GM18508 (cell line): ENCODE results near the gene C7orf25.

ENCODE experiments used
- ATAC-seq: cut with Tn5 transposase; IDR thresholded peaks from one replicate; pipeline ENCODE4 v1.9.1; 2021; ENCODE audit warnings: moderate number of reproducible peaks; ENCODE audit not compliant: insufficient read depth, unreplicated experiment

The C7orf25 gene

DNA sequence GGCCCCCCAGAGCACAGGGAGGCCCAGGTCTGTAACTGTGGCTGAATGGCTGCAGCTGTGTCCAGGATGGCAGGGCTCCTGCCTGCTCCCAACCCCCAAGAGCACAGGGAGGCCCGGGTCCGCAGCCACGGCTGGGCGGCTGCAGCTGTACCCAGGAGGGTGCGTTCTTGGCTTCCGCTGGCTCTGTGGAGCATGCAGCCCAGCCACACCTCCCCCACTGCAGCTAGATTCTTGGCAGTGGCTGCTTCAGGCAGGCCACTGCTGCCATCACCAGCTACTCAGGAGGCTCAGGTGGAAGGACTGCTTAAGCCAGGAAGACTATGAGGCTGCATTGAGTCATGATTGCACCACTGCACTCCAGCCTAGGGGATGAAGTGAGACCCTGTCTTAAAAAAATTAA, 27.9 kb downstream of the C7orf25 start:
- no peak for ATAC-seq

DNA sequence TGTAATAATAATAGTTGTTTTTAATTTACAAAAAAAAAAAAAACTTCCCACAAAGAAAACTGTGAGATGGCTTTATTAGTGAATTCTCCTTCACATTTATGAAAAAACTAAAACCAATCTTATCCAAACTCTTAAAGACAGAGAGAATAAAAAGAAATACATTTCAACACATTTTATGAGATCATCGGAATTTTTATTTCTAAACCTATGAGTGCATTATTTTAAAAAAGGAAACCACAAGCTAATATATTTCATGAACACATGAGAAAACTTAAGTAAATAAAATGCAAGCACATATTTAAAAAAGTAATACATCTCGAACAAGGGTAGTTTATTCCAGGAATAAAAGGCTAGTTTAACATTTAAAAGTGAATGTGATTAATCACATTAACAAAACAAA, 31.5 kb downstream of the C7orf25 start:
- ATAC-seq = no peak

DNA sequence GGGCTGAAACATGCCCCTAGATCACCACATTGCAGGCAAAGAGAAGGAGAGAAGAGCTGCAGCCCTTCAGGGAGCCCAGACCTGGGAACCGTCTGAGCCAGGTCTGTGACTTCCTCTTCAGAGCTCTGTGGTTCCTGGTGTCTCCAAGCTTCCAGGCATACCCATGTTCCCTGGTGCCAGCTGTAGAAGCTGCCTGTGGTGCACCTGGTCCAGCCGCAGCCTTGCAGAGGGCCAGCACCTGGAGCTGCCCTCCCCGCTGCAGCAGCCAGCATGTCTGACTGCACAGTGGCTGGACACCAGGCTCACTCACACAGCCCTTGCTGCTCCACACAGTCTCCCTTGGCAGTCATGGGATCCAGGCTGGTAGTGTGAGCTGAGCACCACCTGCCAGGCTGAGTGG, 33.6 kb downstream of the C7orf25 start:
- no peak for ATAC-seq

DNA sequence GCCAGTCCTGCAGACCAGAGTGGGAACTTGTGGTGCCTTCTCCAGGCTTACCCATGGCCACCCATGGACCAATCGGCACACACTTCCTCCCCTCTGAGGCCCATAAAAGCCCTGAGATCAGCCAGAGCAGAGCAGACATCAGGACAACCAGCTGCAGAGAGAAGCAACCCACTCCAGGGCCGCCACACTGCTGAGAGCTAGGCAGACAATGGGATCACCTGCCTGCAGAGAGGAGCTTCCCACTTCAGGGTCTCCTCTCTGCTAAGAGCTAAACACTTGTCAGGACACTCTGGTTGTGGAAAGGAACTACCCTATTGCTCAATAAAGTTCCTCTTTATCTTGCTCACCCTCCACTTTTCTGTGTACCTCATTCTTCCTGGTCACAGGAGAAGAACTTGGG, 34.0 kb downstream of the C7orf25 start:
- no peak for ATAC-seq

DNA sequence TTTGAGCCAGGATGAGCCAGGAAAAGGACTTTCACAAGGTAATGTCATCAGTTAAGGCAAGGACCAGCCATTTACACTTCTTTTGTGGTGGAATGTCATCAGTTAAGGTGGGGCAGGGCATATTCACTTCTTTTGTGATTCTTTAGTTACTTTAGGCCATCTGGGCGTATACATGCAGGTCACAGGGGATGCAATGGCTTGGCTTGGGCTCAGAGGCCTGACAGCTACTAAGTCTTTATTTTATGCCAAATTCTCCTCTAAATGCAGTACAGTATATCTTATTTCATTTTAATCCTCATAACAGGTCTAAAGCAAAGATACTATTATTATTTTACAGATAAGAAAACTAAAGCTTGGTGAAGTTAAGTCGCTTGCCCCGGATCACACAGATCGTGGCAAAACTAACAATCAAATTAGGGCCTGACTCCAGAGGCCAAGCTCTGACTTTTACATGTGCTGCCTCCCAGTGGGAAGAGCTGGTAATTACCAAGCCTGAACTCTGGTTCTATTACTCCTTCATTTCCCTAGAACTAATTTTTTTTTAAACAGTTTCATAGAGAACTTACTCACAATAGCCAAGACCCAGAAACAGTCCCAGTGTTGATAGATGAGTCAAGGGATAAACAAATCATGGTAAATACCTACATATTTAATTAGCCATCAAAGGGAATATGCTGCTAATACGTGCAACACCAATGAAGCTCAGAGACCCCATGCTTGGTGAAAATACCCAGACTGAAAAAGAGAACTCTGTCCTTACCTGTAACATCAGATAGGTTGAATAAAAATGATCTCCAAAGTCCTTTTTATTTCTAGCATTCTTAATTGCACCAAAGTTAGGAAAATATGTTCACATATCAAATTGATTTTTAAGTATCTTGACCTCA, 35.4 kb downstream of the C7orf25 start:
- ATAC-seq = no peak

DNA sequence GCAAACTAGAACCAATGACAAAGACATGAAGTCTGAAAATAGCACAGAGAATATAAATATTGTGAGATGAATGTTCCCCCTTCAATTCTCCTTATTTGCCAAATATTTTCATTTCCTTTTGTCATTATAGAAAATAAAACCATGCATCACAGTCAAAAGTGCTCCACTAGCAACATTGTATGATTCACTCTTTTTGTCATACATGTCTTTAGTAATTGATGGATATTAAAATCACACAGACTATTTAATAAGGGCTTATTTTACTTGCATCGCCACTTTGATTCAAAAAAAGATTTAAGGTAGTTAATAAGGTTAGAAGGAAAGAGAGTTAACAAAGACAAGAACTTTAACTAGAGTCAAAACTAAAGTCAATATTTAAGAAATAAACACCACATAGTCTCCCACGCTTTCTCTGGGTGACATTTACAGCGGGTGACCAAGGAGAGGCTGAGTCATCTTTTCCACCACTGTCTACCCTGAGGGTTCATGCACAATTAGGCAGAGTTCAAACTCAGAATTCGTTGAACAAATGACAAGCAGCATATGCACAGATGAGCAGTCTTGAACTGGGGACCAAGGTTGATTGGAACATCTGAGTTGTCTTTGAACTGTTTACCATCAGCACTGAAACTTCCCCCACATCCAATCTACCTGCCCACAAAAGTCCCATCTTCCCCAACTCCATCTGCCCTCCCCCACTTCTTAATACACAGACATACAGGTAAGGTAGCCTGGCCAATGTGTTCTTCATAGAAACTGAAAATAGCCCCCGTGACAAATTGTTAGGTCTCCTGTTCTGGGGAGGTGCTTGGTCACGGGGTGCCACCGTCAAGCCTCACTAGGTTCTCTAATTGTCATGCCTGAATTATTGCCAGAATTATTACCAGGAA, 42.5 kb downstream of the C7orf25 start:
- ATAC-seq = peak; percentile 98

DNA sequence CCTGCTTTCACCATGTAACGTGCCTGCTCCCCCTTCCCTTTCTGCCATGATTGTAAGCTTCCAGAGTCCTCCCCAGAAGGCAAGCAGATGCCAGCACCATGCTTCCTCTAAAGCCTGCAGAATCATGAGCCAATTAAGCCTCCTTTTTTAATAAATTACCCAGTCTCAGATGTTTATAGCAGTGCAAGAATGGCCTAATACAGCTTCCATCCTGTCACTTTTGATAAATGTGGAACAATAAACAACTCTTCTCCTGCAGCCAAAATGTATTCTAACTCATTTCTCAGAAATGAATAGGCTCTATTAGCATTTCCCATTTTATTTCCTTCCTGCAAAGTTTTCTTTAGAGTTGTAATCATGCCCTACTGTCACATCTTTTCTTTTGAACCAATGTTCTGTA, 43.4 kb downstream of the C7orf25 start:
- ATAC-seq = no peak
